Mucosa of descending colon (tissue), 3 donors: ENCODE data around the gene NR1I3. TPM values are rescaled to one million over a fixed set of nuclear protein-coding genes. Genes with fewer than 3 reads are reported as not detected.

Source experiments
- ATAC-seq: fragments of 200-7000 bp; cut with Tn5 transposase; one replicate; pipeline ENCODE4 v1.9.1; 2020; ENCODE audit warnings: mild to moderate bottlenecking, moderate library complexity
- DNase-seq, 3 donors: peaks; one replicate each; pipeline ENCODE4 v3.0.0-alpha.2; 2020
- H3K36me3 ChIP-seq: fragments of 200-600 bp; one replicate; pipeline ENCODE4 v1.8.0; 2021; ENCODE audit warnings: low read depth, mild to moderate bottlenecking
- H3K4me1 ChIP-seq: fragments of 200-600 bp; one replicate; pipeline ENCODE4 v1.8.0; 2021; ENCODE audit warnings: low read depth, mild to moderate bottlenecking
- H3K4me3 ChIP-seq: fragments of 200-600 bp; one replicate; pipeline ENCODE4 v1.8.0; 2021; ENCODE audit warnings: mild to moderate bottlenecking
- H3K9me3 ChIP-seq: fragments of 200-600 bp; one replicate; pipeline ENCODE4 v1.8.0; 2021; ENCODE audit warnings: mild to moderate bottlenecking
- intact Hi-C, 2 donors: fragments of 100-400 bp; cut with DNase I in 1 of 2; cut with micrococcal nuclease in 1 of 2; formaldehyde crosslinking; loops; one replicate each; pipeline versions ENCODE4 v1.11.0 to v1.11.1; 2022; cut with DNase I, micrococcal nuclease
- total RNA-seq, 3 donors: library from RNA; stranded (reverse); fragmentation: NEBNext Ultra II Directional in 2 of 3; extraction: Animal tissue kit (Norgen Biotek cat#: 25700) in 2 of 3; gene quantifications; one replicate each; pipeline versions ENCODE4 v1.2.1 to v1.2.4, GENCODE V29; 2021 to 2023
- TF ChIP-seq, protein P1 (sequence below): fragments of 200-600 bp; IDR thresholded peaks from one replicate; pipeline ENCODE4 v1.8.0; 2022; ENCODE audit warnings: antibody characterized with exemption, mild to moderate bottlenecking
- donor health status: DM: no; HTN: no; CAD: no; lungs with moderate emphysema.
- donor health status: DM: no; HTN: no; CAD: no.
- donor health status: DM: no; HTN: yes; CAD: no.

NR1I3 gene
- total RNA-seq, 3 donors from 2014 or later = not detected

DNA sequence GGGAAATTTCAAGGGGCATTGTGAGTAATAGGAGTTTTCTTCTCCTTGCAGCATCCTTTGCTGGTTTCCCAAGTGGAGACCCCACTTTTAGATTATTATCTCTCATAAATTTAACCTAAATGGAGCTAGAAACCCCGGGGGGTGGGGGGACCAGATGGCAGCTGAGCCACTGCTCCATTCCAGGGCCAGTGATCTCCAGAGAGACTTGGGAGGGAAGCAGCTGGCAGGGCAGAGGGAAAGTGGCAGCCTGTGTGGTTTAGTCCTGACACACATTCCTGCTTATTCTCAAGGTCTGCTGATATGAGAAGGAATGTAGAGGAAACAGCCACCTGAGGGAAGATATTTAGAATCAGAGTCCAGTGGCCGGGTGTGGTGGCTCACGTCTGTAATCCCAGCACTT lies 36.9 kb upstream of the NR1I3 start:
- DNase-seq = no peak
- no peak for ATAC-seq
- Histone ChIP-seq H3K9me3 (no peaks in the 10 kb centered on the region), H3K4me1 (no peaks in the 10 kb centered on the region), H3K36me3 (no peaks in the 10 kb centered on the region), H3K4me3 (no peak overlapping the region)
- TF ChIP-seq, protein P1, sequence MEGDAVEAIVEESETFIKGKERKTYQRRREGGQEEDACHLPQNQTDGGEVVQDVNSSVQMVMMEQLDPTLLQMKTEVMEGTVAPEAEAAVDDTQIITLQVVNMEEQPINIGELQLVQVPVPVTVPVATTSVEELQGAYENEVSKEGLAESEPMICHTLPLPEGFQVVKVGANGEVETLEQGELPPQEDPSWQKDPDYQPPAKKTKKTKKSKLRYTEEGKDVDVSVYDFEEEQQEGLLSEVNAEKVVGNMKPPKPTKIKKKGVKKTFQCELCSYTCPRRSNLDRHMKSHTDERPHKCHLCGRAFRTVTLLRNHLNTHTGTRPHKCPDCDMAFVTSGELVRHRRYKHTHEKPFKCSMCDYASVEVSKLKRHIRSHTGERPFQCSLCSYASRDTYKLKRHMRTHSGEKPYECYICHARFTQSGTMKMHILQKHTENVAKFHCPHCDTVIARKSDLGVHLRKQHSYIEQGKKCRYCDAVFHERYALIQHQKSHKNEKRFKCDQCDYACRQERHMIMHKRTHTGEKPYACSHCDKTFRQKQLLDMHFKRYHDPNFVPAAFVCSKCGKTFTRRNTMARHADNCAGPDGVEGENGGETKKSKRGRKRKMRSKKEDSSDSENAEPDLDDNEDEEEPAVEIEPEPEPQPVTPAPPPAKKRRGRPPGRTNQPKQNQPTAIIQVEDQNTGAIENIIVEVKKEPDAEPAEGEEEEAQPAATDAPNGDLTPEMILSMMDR = no peak
- intact Hi-C loops = no loop called here

DNA sequence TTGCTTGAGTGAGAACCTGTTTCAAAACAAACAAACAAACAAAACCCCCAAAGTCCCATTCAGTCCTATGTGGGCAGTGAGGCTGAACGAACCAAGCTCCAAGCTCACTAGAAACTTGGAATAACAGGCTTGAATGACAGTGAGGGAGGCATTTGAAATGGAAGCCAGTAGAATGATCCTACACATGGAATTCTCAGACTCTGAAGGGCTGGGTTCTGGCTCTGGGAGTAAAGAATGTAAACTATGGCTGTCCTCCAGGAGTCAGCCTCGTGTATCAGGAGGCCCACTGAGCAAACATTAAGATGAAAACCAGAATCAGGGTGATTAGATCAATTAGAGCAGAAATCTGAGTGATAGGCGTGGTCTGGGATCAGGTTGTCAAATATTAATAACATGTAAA lies 35.4 kb upstream of the NR1I3 start:
- Histone ChIP-seq H3K4me3 (no peak overlapping the region), H3K9me3 (no peaks in the 10 kb centered on the region), H3K4me1 (no peaks in the 10 kb centered on the region), H3K36me3 (no peaks in the 10 kb centered on the region)
- ATAC-seq (no peak), DNase-seq (no peak)
- TF ChIP-seq, protein P1 = no peak
- intact Hi-C loops = no loop called here

DNA sequence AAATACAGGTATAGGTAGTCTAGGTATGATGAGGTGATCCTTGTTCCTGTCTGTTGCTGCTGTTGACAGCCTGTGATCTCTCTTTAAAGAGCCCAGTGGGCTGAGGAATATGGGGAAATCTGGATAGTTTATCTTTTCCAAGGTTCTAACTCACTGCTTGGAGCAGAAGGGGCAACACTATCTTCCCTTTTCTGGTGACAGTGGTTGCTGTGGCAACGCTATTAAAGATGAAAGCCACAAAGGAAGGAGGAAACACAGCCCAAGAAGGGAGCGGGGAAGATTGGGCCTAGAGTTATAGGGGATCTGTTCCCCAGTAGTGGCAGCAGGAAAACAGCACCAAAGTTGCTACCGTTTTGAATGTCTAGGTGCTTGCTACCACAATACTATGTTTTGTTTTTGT lies 29.3 kb upstream of the NR1I3 start:
- Histone ChIP-seq H3K36me3 (no peaks in the 10 kb centered on the region), H3K4me3 (no peak overlapping the region), H3K9me3 (no peaks in the 10 kb centered on the region), H3K4me1 (no peaks in the 10 kb centered on the region)
- ATAC-seq = no peak
- DNase-seq = peak in 1 of 3 donors; percentile 10
- TF ChIP-seq, protein P1 = no peak
- intact Hi-C loops = no loop called here

DNA sequence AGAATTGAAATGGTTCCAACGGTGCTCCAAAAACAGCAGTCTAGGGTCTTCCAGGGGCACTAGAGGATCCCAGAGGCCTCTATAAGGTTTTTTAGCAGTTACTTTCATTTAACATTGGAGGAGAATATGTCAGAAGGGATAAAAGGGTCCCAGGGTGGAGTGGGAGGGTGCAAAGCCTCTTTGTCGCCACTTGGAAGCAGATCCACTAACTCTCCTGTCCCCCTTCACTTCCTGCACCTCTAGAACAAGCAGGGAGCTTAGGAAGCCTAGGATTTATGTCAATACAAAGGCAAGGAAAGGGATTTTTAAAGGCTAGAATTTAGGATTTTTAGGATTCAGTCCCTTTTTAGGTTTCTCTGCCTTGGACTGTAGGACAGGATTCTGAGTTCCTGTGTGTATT lies 28.8 kb upstream of the NR1I3 start:
- ATAC-seq = no peak
- H3K9me3 ChIP-seq = no peaks in the 10 kb centered on the region
- H3K4me1 ChIP-seq = no peaks in the 10 kb centered on the region
- no peak for DNase-seq
- no peak overlapping the region for H3K4me3 ChIP-seq
- intact Hi-C loops = no loop called here
- TF ChIP-seq, protein P1 = no peak
- no peaks in the 10 kb centered on the region for H3K36me3 ChIP-seq

DNA sequence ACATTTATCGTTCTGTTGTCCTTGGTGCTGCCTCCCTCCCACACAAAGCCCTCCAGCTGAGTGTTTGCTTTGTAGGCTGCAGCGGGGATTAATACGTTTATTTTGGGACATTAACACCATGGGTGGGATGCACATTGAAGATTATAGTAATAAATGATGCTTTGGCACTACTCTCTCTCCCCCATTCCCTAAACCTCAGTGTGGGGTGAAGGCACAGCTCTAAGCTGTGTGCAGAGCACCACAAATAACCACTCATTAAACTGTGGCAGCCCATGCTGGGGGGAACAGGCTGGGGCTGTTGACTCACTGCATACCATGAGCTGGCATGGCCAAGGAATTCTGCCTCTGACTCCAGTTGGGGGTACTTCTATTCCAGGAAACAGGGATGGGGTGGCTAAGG lies 28.2 kb upstream of the NR1I3 start:
- TF ChIP-seq, protein P1 = no peak
- intact Hi-C loops = no loop called here
- DNase-seq (no peak), ATAC-seq (no peak)
- Histone ChIP-seq H3K4me3 (no peak overlapping the region), H3K4me1 (no peaks in the 10 kb centered on the region), H3K9me3 (no peaks in the 10 kb centered on the region), H3K36me3 (no peaks in the 10 kb centered on the region)

DNA sequence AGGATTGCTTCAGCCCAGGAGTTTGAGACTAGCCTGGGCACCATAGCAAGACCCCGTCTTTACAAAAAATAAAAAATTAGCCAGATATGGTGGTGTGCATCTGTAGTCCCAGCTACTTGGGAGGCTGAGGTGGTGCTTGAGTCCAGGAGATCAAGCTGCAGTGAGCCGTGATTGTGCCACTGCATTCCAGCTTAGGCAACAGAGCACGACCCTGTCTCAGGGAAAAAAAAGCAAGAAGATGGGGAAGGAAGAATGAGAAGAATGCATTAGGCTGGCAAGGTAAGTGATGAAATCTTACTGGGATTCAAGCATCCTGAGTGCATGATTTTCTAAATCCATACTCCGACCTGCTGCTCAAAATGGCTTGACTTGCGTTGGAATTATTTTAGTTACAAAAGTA lies 27.3 kb upstream of the NR1I3 start:
- intact Hi-C loops = no loop called here
- ATAC-seq (no peak), DNase-seq (no peak)
- H3K4me3 ChIP-seq = no peak overlapping the region
- H3K9me3 ChIP-seq = no peaks in the 10 kb centered on the region
- TF ChIP-seq, protein P1 = no peak
- H3K4me1 ChIP-seq = no peaks in the 10 kb centered on the region
- no peaks in the 10 kb centered on the region for H3K36me3 ChIP-seq
